Esophagus squamous epithelium (tissue), 5 donors: ENCODE data around the gene WDR18. TPM values are rescaled to one million over a fixed set of nuclear protein-coding genes. Genes with fewer than 3 reads are reported as not detected.

Experiments
- DNase-seq: peaks from one replicate; lab custom pipeline; 2025; lab: John Stamatoyannopoulos, UW
- H3K27ac ChIP-seq, 4 donors: fragments of 200-600 bp; sonication (generic); one replicate each; pipeline ENCODE4 v1.5.1; 2016 to 2019; ENCODE audit warnings: mild to moderate bottlenecking in 1 of 4
- H3K27me3 ChIP-seq, 4 donors: fragments of 200-600 bp; sonication (generic); 1 replicate in 3 of 4; 2 replicates in 1 of 4; pipeline versions ENCODE4 v1.5.1 to v1.6.0; 2017 to 2021; ENCODE audit warnings: antibody characterized with exemption in 1 of 4
- H3K36me3 ChIP-seq, 3 donors: fragments of 200-600 bp; sonication (generic); one replicate each; pipeline ENCODE4 v1.5.1; 2016 to 2019
- H3K4me1 ChIP-seq, 3 donors: fragments of 200-600 bp; sonication (generic); one replicate each; pipeline ENCODE4 v1.5.1; 2017 to 2019
- H3K4me3 ChIP-seq, 4 donors: fragments of 200-600 bp; sonication (generic); 1 replicate in 3 of 4; 2 replicates in 1 of 4; pipeline ENCODE4 v1.5.1; 2016 to 2019; ENCODE audit warnings: mild to moderate bottlenecking in 2 of 4, moderate library complexity in 1 of 4
- H3K9me3 ChIP-seq, 3 donors: fragments of 200-600 bp; sonication (generic); one replicate each; pipeline ENCODE4 v1.5.1; 2016 to 2019
- POLR2A ChIP-seq, 4 donors: fragments of 450-650 bp; IDR thresholded peaks; one replicate each; pipeline ENCODE4 v1.6.1; 2017; ENCODE audit warnings: antibody characterized with exemption in 4 of 4, mild to moderate bottlenecking in 4 of 4, moderate library complexity in 3 of 4
- WGBS, 2 donors: methylation state at CpG; one replicate each; pipeline ENCODE4 v1.1.5; 2018; 5-methylcytosine and 5-hydroxymethylcytosine counted together
- intact Hi-C: fragments of 100-400 bp; cut with DNase I; formaldehyde crosslinking; loops from one replicate; pipeline ENCODE4 v1.15.0; 2022
- total RNA-seq, 4 donors: library from RNA; depleted of rRNA; stranded (reverse); fragments of >200 nt; gene quantifications; one replicate each; pipeline ENCODE4 v1.1.0, GENCODE V29; 2016
- TF ChIP-seq, protein P1 (sequence below), 6 experiments: fragments of 450-650 bp in 4 of 6; fragments of 200-600 bp in 2 of 6; sonication (generic) in 2 of 6; IDR thresholded peaks; one replicate each; pipeline ENCODE4 v1.5.1; 2016 to 2019; ENCODE audit warnings: antibody characterized with exemption in 6 of 6, mild to moderate bottlenecking in 4 of 6, moderate library complexity in 4 of 6
- donor health status: DM: yes; HTN: yes; CAD: no.

The WDR18 gene
- total RNA-seq, 4 donors from 2014 or later: 28.2 to 70.1 (median 53.0) TPM

DNA sequence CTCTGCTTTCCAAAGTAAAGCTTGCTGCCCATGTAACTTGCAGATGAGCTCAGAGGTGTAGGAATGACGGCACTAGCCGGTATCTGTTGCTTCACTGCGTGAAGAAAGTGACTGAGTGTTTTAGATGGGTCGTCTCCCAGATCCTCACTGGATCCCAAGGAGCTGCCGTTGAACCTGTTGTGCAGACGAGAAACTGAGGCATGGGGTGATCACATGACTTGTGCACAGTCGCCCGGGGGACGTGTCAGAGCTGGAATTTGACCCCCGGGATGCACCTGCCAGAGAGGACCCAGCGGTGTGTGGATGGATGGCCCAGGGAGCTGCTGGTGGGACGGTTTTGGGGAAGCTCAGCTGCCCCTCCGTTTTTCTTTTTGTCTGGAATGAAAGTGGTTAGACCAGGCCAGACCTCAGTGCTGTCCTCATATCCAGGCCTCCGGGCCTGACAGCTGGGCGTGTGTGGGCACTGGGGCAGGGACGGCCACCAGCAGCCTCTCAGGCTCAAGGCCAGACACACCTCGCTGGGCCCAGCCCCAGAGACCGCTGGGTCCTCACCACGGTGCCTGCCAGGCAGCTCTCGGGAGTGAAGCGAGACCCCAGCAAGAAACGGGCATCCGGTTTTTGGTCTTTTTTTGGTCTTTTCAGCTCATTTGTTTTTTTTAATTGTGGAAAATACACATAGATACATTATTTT lies 45.8 kb upstream of the WDR18 start:
- intact Hi-C loops: no loop called here
- DNase-seq: no peak
- Histone ChIP-seq H3K9me3 (no peaks in the 10 kb centered on the region), H3K27ac (no peak overlapping the region), H3K36me3 (peaks cover 0 to 12% (median 0%) of the 10 kb centered on the region in 3 donors), H3K4me1 (peaks cover 32 to 61% (median 36%) of the 10 kb centered on the region in 3 donors), H3K27me3 (no peaks in the 10 kb centered on the region), H3K4me3 (no peak overlapping the region)
- 87 to 90% methylated on average over 16 to 21 of the region's 23 CpGs for WGBS, 2 donors
- no peak for TF ChIP-seq POLR2A (IDR thresholded peaks at IDR 0.05)
- TF ChIP-seq, protein P1, sequence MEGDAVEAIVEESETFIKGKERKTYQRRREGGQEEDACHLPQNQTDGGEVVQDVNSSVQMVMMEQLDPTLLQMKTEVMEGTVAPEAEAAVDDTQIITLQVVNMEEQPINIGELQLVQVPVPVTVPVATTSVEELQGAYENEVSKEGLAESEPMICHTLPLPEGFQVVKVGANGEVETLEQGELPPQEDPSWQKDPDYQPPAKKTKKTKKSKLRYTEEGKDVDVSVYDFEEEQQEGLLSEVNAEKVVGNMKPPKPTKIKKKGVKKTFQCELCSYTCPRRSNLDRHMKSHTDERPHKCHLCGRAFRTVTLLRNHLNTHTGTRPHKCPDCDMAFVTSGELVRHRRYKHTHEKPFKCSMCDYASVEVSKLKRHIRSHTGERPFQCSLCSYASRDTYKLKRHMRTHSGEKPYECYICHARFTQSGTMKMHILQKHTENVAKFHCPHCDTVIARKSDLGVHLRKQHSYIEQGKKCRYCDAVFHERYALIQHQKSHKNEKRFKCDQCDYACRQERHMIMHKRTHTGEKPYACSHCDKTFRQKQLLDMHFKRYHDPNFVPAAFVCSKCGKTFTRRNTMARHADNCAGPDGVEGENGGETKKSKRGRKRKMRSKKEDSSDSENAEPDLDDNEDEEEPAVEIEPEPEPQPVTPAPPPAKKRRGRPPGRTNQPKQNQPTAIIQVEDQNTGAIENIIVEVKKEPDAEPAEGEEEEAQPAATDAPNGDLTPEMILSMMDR (IDR thresholded peaks at IDR 0.05): no peak

DNA sequence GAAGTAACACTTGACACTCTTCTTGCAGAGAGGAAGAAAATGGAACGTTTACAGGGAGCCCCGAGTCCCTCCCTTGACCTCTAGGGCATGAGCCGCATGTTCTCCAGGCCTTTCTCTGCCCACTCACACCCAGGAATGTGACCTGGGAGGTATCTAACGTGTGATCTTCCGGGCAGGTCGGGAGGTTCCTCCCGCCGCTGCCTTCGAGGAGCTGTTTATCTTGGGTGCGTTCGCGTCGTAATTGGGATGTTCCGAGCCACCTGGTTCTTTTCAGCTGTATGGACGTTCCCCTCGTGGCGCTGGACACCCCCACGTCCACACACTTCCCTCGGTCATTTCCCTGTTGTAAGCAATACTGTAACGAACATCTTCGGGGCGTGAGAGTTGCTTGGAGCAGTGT lies 44.7 kb upstream of the WDR18 start:
- WGBS, 2 donors: 95% methylated on average over 12 to 19 of the region's 22 CpGs
- Histone ChIP-seq H3K9me3 (no peaks in the 10 kb centered on the region), H3K36me3 (peaks cover 0 to 15% (median 0%) of the 10 kb centered on the region in 3 donors), H3K4me1 (peaks cover 21 to 57% (median 26%) of the 10 kb centered on the region in 3 donors), H3K4me3 (no peak overlapping the region), H3K27me3 (no peaks in the 10 kb centered on the region), H3K27ac (no peak overlapping the region)
- intact Hi-C loops: no loop called here
- no peak for TF ChIP-seq POLR2A (IDR thresholded peaks at IDR 0.05)
- DNase-seq: no peak

DNA sequence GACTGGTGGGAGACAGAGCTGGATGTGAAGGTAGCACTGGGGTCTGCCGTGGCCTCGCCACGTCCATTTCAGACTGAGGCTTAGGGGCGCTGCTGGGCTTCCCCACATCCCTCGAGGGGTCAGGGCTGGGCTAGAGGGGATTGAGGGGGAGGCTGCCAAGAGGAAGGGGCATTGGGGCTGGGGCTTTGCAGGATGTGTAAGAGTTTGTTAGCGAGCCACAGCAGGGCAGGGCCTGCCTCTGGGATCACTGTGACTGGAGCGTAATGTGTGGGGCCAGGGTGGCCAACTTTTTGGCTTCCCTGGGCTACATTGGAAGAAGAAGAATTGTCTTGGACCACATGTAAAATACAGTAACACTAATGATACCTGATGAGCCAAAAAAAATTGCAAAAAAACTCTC lies 44.2 kb upstream of the WDR18 start:
- DNase-seq: no peak
- Histone ChIP-seq H3K4me3 (no peak overlapping the region), H3K27me3 (no peaks in the 10 kb centered on the region), H3K27ac (peak overlapping the region in 2 of 4 donors; percentile 77 to 88), H3K36me3 (peaks cover 0 to 15% (median 0%) of the 10 kb centered on the region in 3 donors), H3K9me3 (no peaks in the 10 kb centered on the region), H3K4me1 (peaks cover 16 to 57% (median 21%) of the 10 kb centered on the region in 3 donors)
- intact Hi-C loops: no loop called here
- WGBS, 2 donors: 95 to 100% methylated on average over 2 to 3 of the region's 7 CpGs
- no peak for TF ChIP-seq POLR2A (IDR thresholded peaks at IDR 0.05)
- TF ChIP-seq, protein P1 (IDR thresholded peaks at IDR 0.05): no peak

DNA sequence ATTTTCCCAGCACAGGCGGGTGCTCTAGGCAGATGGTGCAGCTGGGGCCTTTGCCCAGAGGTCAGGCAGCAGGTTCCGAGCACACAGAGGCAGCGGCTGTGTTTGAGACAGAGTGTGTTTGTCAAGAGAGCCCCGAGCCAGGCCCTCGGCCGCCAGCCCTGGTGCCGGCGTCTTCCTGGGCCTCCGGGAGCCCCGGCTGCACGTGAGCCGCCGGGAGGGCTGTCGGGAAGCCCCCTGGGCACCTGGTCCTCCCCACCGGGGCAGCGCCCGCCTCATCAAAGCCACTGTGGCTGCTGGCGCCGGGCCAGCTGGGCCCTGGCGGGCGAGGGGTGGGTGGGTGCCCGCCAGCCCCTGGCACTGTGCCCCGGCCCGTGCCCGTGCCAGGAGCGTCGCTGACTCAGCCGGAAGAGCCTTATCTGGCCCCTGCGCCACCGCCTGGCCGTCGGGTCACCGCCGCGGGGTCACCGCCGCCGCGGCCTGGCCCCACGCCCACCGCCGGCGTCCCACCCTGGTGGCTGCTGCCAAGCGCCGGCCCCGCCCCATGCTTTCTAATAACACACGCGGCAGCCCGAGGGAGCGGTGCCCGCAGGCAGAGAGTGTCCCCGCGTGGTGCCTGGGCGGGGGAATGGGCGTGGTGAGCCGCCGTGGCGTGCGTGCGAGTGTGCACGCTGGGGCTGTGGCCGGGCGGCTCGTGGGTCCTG lies 43.4 kb upstream of the WDR18 start:
- H3K4me3 ChIP-seq: peak overlapping the region; percentile 24 to 63 (median 42)
- H3K4me1 ChIP-seq: peaks cover 11 to 51% (median 15%) of the 10 kb centered on the region in 3 donors
- peaks cover 0 to 15% (median 0%) of the 10 kb centered on the region in 3 donors for H3K36me3 ChIP-seq
- WGBS, 2 donors: 16 to 25% methylated on average over 2 to 16 of the region's 64 CpGs
- intact Hi-C loops: no loop called here
- H3K9me3 ChIP-seq: no peaks in the 10 kb centered on the region
- TF ChIP-seq, protein P1 (IDR thresholded peaks at IDR 0.05): peak in 1 of 6 experiments; percentile 19
- TF ChIP-seq POLR2A (IDR thresholded peaks at IDR 0.05): no peak
- no peaks in the 10 kb centered on the region for H3K27me3 ChIP-seq
- no peak for DNase-seq
- H3K27ac ChIP-seq: peak overlapping the region; percentile 77 to 90 (median 84)

DNA sequence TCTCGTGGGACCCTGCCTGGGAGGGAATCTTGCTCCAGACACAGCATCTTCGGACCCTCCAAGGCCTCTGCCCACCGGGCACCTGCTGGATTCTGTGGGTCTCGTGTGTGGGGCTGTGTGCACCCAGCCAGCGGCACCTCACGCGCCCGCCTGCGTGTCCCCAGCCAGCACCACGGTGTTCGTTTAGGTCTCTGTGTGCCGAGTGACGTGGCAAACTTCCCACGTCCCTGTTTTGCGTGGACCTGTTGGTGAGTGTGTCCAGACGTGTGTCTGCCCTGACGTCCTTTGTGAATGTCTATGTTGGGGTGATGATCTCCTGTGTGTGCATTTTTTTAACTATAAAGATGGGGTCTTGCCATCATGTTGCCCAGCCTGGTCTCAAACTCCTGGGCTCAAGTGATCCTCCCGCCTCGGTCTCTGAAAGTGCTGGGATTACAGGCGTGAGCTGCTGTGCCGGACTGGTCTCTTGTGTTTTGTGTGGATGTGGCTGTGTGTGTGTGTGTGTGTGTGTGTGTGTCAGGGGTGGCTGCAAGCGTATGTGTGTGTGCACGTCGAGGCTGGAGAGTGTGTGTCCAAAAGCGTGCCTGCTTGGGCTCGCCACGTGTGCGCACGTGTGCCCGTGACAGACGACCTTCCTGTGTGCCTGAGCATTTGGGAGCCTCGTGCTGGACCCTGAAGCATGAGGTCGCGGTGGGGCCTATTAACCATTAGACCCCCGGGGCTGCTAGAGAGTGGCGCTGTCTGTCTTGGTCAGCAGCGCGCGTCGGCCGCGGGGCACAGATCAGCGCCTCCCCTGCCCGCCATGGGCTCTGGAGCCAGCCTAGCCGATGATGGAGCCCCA lies 42.6 kb upstream of the WDR18 start:
- peak overlapping the region; percentile 24 to 63 (median 42) for H3K4me3 ChIP-seq
- no peak for DNase-seq
- peaks cover 11 to 51% (median 15%) of the 10 kb centered on the region in 3 donors for H3K4me1 ChIP-seq
- TF ChIP-seq, protein P1 (IDR thresholded peaks at IDR 0.05): no peak
- no peak for TF ChIP-seq POLR2A (IDR thresholded peaks at IDR 0.05)
- WGBS, 2 donors: 33 to 54% methylated on average over 16 to 19 of the region's 45 CpGs
- H3K36me3 ChIP-seq: peaks cover 0 to 15% (median 0%) of the 10 kb centered on the region in 3 donors
- H3K27ac ChIP-seq: peak overlapping the region; percentile 77 to 90 (median 84)
- intact Hi-C loops: no loop called here
- H3K9me3 ChIP-seq: no peaks in the 10 kb centered on the region
- H3K27me3 ChIP-seq: no peaks in the 10 kb centered on the region
